ENCODE results near the gene RNF41.

Gene RNF41

DNA sequence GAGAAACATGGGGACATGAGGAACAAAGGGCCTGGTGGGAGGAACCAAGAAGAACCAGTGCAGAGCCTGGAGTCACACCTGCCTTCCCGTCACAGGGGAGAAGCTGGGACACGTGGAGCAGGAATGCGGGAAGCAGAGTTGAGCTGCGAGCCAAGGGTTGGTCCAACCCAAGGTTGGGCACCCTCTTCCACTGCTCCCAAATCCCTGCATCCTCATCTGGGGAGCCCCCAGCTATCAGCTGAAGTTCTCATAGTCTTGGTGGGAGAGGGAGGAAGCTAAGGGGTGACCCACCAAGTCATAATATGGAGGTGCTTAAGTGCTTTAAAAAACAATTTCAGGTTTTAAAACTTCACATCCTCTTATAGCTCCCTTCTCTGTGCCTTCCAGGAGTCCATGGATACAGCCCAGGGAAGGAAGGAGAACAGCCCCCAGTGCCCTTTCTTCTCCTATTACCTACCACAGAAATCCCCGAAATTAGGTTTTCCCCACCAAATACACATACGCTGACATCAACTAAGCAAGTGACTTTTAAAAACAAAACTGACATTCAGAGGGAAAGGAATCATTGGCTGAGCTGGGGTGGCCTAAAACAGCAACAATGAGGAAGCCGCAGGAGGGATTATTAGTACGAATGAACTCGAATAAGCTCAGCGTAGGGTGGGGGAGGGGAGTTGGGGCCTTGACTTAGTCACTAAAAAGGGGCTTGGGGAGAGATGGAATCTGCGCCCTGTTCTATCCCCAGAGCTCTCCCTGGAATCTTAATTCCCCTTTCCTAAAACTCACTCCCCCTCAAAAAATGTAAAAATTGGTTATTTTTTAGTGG, 59.0 kb downstream of the RNF41 start:
- H3K4me3 ChIP-seq (replicated peaks; ENCODE audit: insufficient read depth, low read length), result no peak overlapping the region
- H3K27me3 ChIP-seq (ENCODE audit: insufficient read depth, poor library complexity, severe bottlenecking), result no peaks in the 10 kb centered on the region
- TF ChIP-seq REST (IDR thresholded peaks at IDR 0.05; ENCODE audit: insufficient replicate concordance, low read depth) (no peak), SPI1 (IDR thresholded peaks at IDR 0.05; ENCODE audit: borderline replicate concordance, low read depth) (no peak), POLR2AphosphoS5 (IDR thresholded peaks at IDR 0.05; ENCODE audit: low read depth) (no peak), GABPA (IDR thresholded peaks at IDR 0.05; ENCODE audit: low read depth) (no peak)
- TF ChIP-seq, protein P1, sequence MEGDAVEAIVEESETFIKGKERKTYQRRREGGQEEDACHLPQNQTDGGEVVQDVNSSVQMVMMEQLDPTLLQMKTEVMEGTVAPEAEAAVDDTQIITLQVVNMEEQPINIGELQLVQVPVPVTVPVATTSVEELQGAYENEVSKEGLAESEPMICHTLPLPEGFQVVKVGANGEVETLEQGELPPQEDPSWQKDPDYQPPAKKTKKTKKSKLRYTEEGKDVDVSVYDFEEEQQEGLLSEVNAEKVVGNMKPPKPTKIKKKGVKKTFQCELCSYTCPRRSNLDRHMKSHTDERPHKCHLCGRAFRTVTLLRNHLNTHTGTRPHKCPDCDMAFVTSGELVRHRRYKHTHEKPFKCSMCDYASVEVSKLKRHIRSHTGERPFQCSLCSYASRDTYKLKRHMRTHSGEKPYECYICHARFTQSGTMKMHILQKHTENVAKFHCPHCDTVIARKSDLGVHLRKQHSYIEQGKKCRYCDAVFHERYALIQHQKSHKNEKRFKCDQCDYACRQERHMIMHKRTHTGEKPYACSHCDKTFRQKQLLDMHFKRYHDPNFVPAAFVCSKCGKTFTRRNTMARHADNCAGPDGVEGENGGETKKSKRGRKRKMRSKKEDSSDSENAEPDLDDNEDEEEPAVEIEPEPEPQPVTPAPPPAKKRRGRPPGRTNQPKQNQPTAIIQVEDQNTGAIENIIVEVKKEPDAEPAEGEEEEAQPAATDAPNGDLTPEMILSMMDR (IDR thresholded peaks at IDR 0.05; ENCODE audit: insufficient read depth, low read length), result no peak
- DNase-seq (ENCODE audit: low read depth in 1 of 2, low spot score in 1 of 2), result no peak
- no peak overlapping the region for H3K27ac ChIP-seq (replicated peaks)

- no peak overlapping the region for H3K27ac ChIP-seq (replicated peaks)
- TF ChIP-seq, protein P1 (IDR thresholded peaks at IDR 0.05; ENCODE audit: insufficient read depth, low read length), result no peak
- TF ChIP-seq POLR2AphosphoS5 (IDR thresholded peaks at IDR 0.05; ENCODE audit: low read depth) (no peak), REST (IDR thresholded peaks at IDR 0.05; ENCODE audit: insufficient replicate concordance, low read depth) (no peak), SPI1 (IDR thresholded peaks at IDR 0.05; ENCODE audit: borderline replicate concordance, low read depth) (no peak), GABPA (IDR thresholded peaks at IDR 0.05; ENCODE audit: low read depth) (no peak)
- no peak overlapping the region for H3K4me3 ChIP-seq (replicated peaks; ENCODE audit: insufficient read depth, low read length)
- no peak for DNase-seq (ENCODE audit: low read depth in 1 of 2, low spot score in 1 of 2)
- no peaks in the 10 kb centered on the region for H3K27me3 ChIP-seq (ENCODE audit: insufficient read depth, poor library complexity, severe bottlenecking)
These were observed 59.9 kb downstream of the RNF41 start for GRCh38 chr12:56161690-56162351.

GRCh38 chr12:56160894-56161689, 60.6 kb downstream of the RNF41 start:
- no peak overlapping the region for H3K27ac ChIP-seq (replicated peaks)
- no peaks in the 10 kb centered on the region for H3K27me3 ChIP-seq (ENCODE audit: insufficient read depth, poor library complexity, severe bottlenecking)
- TF ChIP-seq, protein P1 (IDR thresholded peaks at IDR 0.05; ENCODE audit: insufficient read depth, low read length), result no peak
- no peak for TF ChIP-seq REST (IDR thresholded peaks at IDR 0.05; ENCODE audit: insufficient replicate concordance, low read depth)
- no peak for TF ChIP-seq SPI1 (IDR thresholded peaks at IDR 0.05; ENCODE audit: borderline replicate concordance, low read depth)
- DNase-seq (ENCODE audit: low read depth in 1 of 2, low spot score in 1 of 2), result no peak
- H3K4me3 ChIP-seq (replicated peaks; ENCODE audit: insufficient read depth, low read length), result no peak overlapping the region
